Neural cell (in vitro differentiated cells): ENCODE results near the gene CCDC24. TPM values are rescaled to one million over a fixed set of nuclear protein-coding genes. Genes with fewer than 3 reads are reported as not detected.

Experiments used
- H2AFZ ChIP-seq: fragments of 200-600, 300-800 bp; sonication (generic), shearing (Covaris generic); 2 replicates; pipeline ENCODE4 v1.6.0; 2014; ENCODE audit warnings: low read depth, mild to moderate bottlenecking, antibody characterized with exemption, low read length, moderate library complexity
- H3F3A ChIP-seq: fragments of 200-600 bp; shearing (Covaris generic); 2 replicates; pipeline ENCODE4 v1.6.1; 2016; ENCODE audit warnings: mild to moderate bottlenecking, moderate library complexity, mixed read lengths, antibody characterized with exemption, low read length; ENCODE audit not compliant: insufficient read depth, poor library complexity, severe bottlenecking
- H3K27ac ChIP-seq: fragments of 200-600, 300-800 bp; sonication (generic), shearing (Covaris generic); 2 replicates; pipeline ENCODE4 v1.5.1; 2014; ENCODE audit warnings: mild to moderate bottlenecking, low read length, moderate library complexity
- H3K27me3 ChIP-seq: fragments of 300-800, 200-600 bp; sonication (generic), shearing (Covaris generic); 2 replicates; pipeline ENCODE4 v1.6.0; 2014; ENCODE audit warnings: mild to moderate bottlenecking, low read depth, low read length, moderate library complexity; ENCODE audit not compliant: insufficient read depth
- H3K36me3 ChIP-seq: fragments of 300-800, 200-600 bp; sonication (generic), shearing (Covaris generic); 2 replicates; pipeline ENCODE4 v1.5.1; 2014; ENCODE audit warnings: mild to moderate bottlenecking, antibody characterized with exemption, low read length, moderate library complexity; ENCODE audit not compliant: insufficient read depth
- H3K4me2 ChIP-seq: fragments of 300-800, 200-600 bp; sonication (generic), shearing (Covaris generic); 2 replicates; pipeline ENCODE4 v1.6.0; 2014; ENCODE audit warnings: mild to moderate bottlenecking, low read length
- H3K4me3 ChIP-seq: fragments of 300-800, 200-600 bp; sonication (generic), shearing (Covaris generic); 2 replicates; pipeline ENCODE4 v1.5.1; 2014; ENCODE audit warnings: mild to moderate bottlenecking, low read length, moderate library complexity
- H3K79me2 ChIP-seq: fragments of 200-600 bp; shearing (Covaris generic); replicated peaks from 2 replicates; pipeline ENCODE4 v1.6.0; 2014; ENCODE audit warnings: mild to moderate bottlenecking, low read length, moderate library complexity; ENCODE audit not compliant: insufficient read depth
- H3K9ac ChIP-seq: fragments of 300-800, 200-600 bp; sonication (generic), shearing (Covaris generic); 2 replicates; pipeline ENCODE4 v1.6.1; 2016; ENCODE audit warnings: mild to moderate bottlenecking, low read length, mixed read lengths
- H3K9me2 ChIP-seq: fragments of 200-600 bp; shearing (Covaris generic); 2 replicates; pipeline ENCODE4 v1.6.1; 2016; ENCODE audit warnings: mild to moderate bottlenecking, low read length, mixed read lengths; ENCODE audit not compliant: insufficient read depth
- H3K9me3 ChIP-seq: fragments of 200-600, 300-800 bp; sonication (generic), shearing (Covaris generic); 2 replicates; pipeline ENCODE4 v1.6.1; 2016; ENCODE audit warnings: mild to moderate bottlenecking, mixed run types, low read length, moderate library complexity, mixed read lengths
- H4K20me1 ChIP-seq: fragments of 200-600 bp; shearing (Covaris generic); 2 replicates; pipeline ENCODE4 v1.6.1; 2016; ENCODE audit warnings: mild to moderate bottlenecking, mixed run types; ENCODE audit not compliant: insufficient read depth
- CTCF ChIP-seq: fragments of 450-650 bp; IDR thresholded peaks from 2 replicates; pipeline ENCODE4 v1.5.1; 2014; ENCODE audit warnings: antibody characterized with exemption, mild to moderate bottlenecking, moderate library complexity; ENCODE audit not compliant: poor library complexity, severe bottlenecking
- EP300 ChIP-seq: fragments of 450-650 bp; conservative IDR thresholded peaks from 2 replicates; pipeline ENCODE4 v1.6.1; 2014; ENCODE audit warnings: antibody characterized with exemption, mild to moderate bottlenecking, moderate library complexity; ENCODE audit not compliant: poor library complexity, severe bottlenecking
- EZH2 ChIP-seq: fragments of 200-600, 300-800 bp; shearing (Covaris generic), sonication (generic); IDR thresholded peaks from 2 replicates; pipeline ENCODE4 v1.6.1; 2014; ENCODE audit warnings: antibody characterized with exemption, low read length, borderline replicate concordance, mild to moderate bottlenecking; ENCODE audit not compliant: insufficient read depth, poor library complexity, severe bottlenecking
- MXI1 ChIP-seq: fragments of 450-650 bp; conservative IDR thresholded peaks from 2 replicates; pipeline ENCODE4 v1.6.1; 2014; ENCODE audit warnings: antibody characterized with exemption, mild to moderate bottlenecking; ENCODE audit not compliant: poor library complexity, severe bottlenecking
- POLR2AphosphoS5 ChIP-seq: IDR thresholded peaks from 2 replicates; pipeline ENCODE4 v1.6.1; 2012
- RAD21 ChIP-seq: fragments of 450-650 bp; conservative IDR thresholded peaks from 2 replicates; pipeline ENCODE4 v1.6.1; 2014; ENCODE audit warnings: antibody characterized with exemption, mild to moderate bottlenecking, moderate library complexity
- REST ChIP-seq: IDR thresholded peaks from 2 replicates; pipeline ENCODE4 v1.6.1; 2012; ENCODE audit warnings: borderline replicate concordance
- SMC3 ChIP-seq: fragments of 450-650 bp; conservative IDR thresholded peaks from 2 replicates; pipeline ENCODE4 v1.6.1; 2014; ENCODE audit warnings: antibody characterized with exemption, mild to moderate bottlenecking, moderate library complexity; ENCODE audit not compliant: poor library complexity
- TAF1 ChIP-seq: IDR thresholded peaks from 2 replicates; pipeline ENCODE4 v1.6.1; 2012; ENCODE audit warnings: low read depth
- polyA plus RNA-seq: library from polyadenylated mRNA; depleted of rRNA; stranded (reverse); fragments of >200 nt; gene quantifications from 2 replicates; pipeline ENCODE4 v1.2.3, GENCODE V29; 2014

Gene CCDC24
- polyA plus RNA-seq, 1 donor from 2014 or later: 16.5 TPM

- no peak overlapping the region for H2AFZ ChIP-seq
- no peak overlapping the region for H3K4me2 ChIP-seq
- no peaks in the 10 kb centered on the region for H3K36me3 ChIP-seq
- H3F3A ChIP-seq: no peaks in the 10 kb centered on the region
- H3K27ac ChIP-seq: no peak overlapping the region
- H3K4me3 ChIP-seq: no peak overlapping the region
- no peaks in the 10 kb centered on the region for H3K9me3 ChIP-seq
- H3K27me3 ChIP-seq: no peaks in the 10 kb centered on the region
- no peaks in the 10 kb centered on the region for H4K20me1 ChIP-seq
- H3K79me2 ChIP-seq: no peaks in the 10 kb centered on the region
- no peak overlapping the region for H3K9ac ChIP-seq
- TF ChIP-seq REST (no peak), EP300 (no peak), CTCF (no peak), POLR2AphosphoS5 (no peak), RAD21 (no peak), SMC3 (no peak), MXI1 (no peak), EZH2 (no peak), TAF1 (no peak)
- no peaks in the 10 kb centered on the region for H3K9me2 ChIP-seq
Observed at GRCh38 chr1:44033041-44033575, 41.7 kb downstream of the CCDC24 start.

GRCh38 chr1:44033756-44034155 is 42.4 kb downstream of the CCDC24 start:
- Histone ChIP-seq H3K27ac (no peak overlapping the region), H3K4me2 (no peak overlapping the region), H3K27me3 (no peaks in the 10 kb centered on the region), H3K9me3 (no peaks in the 10 kb centered on the region), H2AFZ (no peak overlapping the region), H3K79me2 (no peaks in the 10 kb centered on the region), H3K9me2 (no peaks in the 10 kb centered on the region), H3K4me3 (no peak overlapping the region), H4K20me1 (no peaks in the 10 kb centered on the region), H3K36me3 (no peaks in the 10 kb centered on the region), H3F3A (no peaks in the 10 kb centered on the region), H3K9ac (no peak overlapping the region)
- no peak for TF ChIP-seq CTCF
- no peak for TF ChIP-seq MXI1
- no peak for TF ChIP-seq POLR2AphosphoS5
- TF ChIP-seq EZH2: no peak
- no peak for TF ChIP-seq EP300
- no peak for TF ChIP-seq TAF1
- TF ChIP-seq RAD21: no peak
